Activated B cell treated with CpG ODN at 0.5 μM for 24 hours (primary cell): Measurements from ENCODE around the gene TOGARAM2. TPM values are rescaled to one million over a fixed set of nuclear protein-coding genes. Genes with fewer than 3 reads are reported as not detected.
"Not testable (repeated sequence)": the region's sequence is repeated elsewhere in the genome, so short reads cannot be mapped to it uniquely, and the experiment has no call there.

Experiments
- ATAC-seq: fragments of 200-7000 bp; cut with Tn5 transposase; one replicate; pipeline ENCODE4 v1.10.0; 2021; ENCODE audit warnings: low read depth, mild to moderate bottlenecking, moderate library complexity
- CTCF ChIA-PET: fragments of 350-600 bp; sonication (Branson Sonifier 250); formaldehyde crosslinking; loops from one replicate; lab custom pipeline; 2021; ENCODE audit warnings: antibody characterized with exemption; lab: Charles Lee
- POLR2A ChIA-PET: fragments of 350-600 bp; sonication (Branson Sonifier 250); formaldehyde crosslinking; loops from one replicate; lab custom pipeline; 2021; ENCODE audit warnings: antibody characterized with exemption; lab: Charles Lee
- DNase-seq: peaks from one replicate; pipeline ENCODE4 v3.0.0; 2022
- H3K27ac Mint-ChIP-seq: one replicate; pipeline ENCODE4 v1.8.0; 2020; ENCODE audit warnings: mixed read lengths
- H3K27me3 Mint-ChIP-seq: one replicate; pipeline ENCODE4 v1.8.0; 2021; ENCODE audit warnings: mixed read lengths
- H3K36me3 Mint-ChIP-seq: one replicate; pipeline ENCODE4 v1.8.0; 2021; ENCODE audit warnings: low read depth, mixed read lengths
- H3K4me1 Mint-ChIP-seq: one replicate; pipeline ENCODE4 v1.8.0; 2021; ENCODE audit warnings: mixed read lengths
- H3K4me3 Mint-ChIP-seq: one replicate; pipeline ENCODE4 v1.8.0; 2020; ENCODE audit warnings: mild to moderate bottlenecking, mixed read lengths
- H3K9me3 Mint-ChIP-seq: one replicate; pipeline ENCODE4 v1.8.0; 2020; ENCODE audit warnings: mixed read lengths
- intact Hi-C: fragments of 100-400 bp; cut with micrococcal nuclease; formaldehyde crosslinking; loops from one replicate; pipeline ENCODE4 v1.15.1; 2024
- total RNA-seq: library from RNA; stranded (reverse); gene quantifications from 2 replicates; pipeline ENCODE4 v1.2.3, GENCODE V29; 2022
- TF ChIP-seq, protein P1 (sequence below): fragments of 200-600 bp; IDR thresholded peaks from one replicate; pipeline ENCODE4 v1.8.0; 2022; ENCODE audit warnings: antibody characterized with exemption, mild to moderate bottlenecking

Gene TOGARAM2
- total RNA-seq, 1 donor from 2014 or later, result not detected

DNA sequence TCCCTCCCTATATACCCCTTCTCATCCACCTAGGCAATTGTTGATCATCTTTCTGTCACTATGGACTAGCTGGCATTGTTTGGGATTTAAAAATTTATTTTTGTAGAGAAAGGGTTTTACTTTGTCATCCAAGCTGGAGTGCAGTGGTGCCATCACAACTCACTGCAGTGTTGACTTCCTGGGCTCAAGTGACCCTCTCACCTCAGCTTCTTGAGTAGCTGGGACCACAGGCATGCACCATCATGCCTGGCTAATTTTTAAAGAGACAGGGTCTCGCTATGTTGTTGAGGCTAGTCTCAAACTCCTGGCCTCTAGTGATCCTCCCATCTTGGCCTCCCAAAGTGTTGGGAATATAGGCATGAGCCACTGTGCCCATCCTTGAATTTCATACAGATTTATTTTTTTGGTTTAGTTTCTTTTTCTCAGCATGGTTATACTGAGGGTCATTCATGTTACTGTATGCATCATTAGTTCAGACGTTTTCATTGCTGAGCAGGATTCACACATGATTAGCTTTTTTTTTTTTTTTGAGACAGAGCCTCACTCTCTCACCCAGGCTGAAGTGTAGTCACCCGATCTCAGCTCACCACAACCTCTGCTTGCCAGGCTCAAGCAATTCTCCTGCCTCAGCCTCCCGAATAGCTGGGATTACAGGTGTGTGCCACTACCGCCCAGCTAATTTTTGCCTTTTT lies 101.9 kb downstream of the TOGARAM2 start:
- ATAC-seq (peak; percentile 28), DNase-seq (no peak)
- TF ChIP-seq, protein P1, sequence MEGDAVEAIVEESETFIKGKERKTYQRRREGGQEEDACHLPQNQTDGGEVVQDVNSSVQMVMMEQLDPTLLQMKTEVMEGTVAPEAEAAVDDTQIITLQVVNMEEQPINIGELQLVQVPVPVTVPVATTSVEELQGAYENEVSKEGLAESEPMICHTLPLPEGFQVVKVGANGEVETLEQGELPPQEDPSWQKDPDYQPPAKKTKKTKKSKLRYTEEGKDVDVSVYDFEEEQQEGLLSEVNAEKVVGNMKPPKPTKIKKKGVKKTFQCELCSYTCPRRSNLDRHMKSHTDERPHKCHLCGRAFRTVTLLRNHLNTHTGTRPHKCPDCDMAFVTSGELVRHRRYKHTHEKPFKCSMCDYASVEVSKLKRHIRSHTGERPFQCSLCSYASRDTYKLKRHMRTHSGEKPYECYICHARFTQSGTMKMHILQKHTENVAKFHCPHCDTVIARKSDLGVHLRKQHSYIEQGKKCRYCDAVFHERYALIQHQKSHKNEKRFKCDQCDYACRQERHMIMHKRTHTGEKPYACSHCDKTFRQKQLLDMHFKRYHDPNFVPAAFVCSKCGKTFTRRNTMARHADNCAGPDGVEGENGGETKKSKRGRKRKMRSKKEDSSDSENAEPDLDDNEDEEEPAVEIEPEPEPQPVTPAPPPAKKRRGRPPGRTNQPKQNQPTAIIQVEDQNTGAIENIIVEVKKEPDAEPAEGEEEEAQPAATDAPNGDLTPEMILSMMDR, result no peak
- CTCF ChIA-PET, result no interaction called here
- peaks cover 4% of the 10 kb centered on the region for H3K4me1 Mint-ChIP-seq
- POLR2A ChIA-PET, result interaction anchor here (0.6 kb wide), 1 partner anchor 299 kb away, joined by 4 read pairs; no protein-coding TSS in a partner anchor
- peaks cover 9% of the 10 kb centered on the region for H3K9me3 Mint-ChIP-seq
- H3K27ac Mint-ChIP-seq, result no peak overlapping the region
- H3K4me3 Mint-ChIP-seq, result no peak overlapping the region
- H3K36me3 Mint-ChIP-seq, result no peaks in the 10 kb centered on the region
- intact Hi-C loops, result no loop called here
- H3K27me3 Mint-ChIP-seq, result peaks cover 9% of the 10 kb centered on the region

DNA sequence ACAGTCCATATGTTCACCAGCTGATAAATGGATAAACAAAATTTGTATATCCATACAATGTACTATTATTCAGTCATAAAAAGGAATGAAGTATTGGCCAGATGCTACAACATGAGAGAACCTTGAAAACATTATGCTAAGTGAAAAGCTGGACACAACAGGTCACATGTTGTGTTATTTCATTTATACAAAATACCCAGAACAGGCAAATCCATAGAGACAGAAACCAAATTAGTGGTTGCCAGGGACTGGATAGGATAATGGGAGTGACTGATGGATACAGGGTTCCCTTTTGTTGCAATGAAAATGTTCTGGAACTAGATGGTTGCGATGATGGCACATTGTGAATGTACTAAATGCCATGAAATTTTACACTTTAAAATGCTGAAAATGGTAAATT lies 103.5 kb downstream of the TOGARAM2 start:
- Mint-ChIP-seq H3K4me3 (no peak overlapping the region), H3K9me3 (peaks cover 3% of the 10 kb centered on the region), H3K27me3 (peaks cover 15% of the 10 kb centered on the region), H3K27ac (no peak overlapping the region), H3K36me3 (no peaks in the 10 kb centered on the region), H3K4me1 (peaks cover 4% of the 10 kb centered on the region)
- ChIA-PET POLR2A (no interaction called here), CTCF (no interaction called here)
- DNase-seq, result no peak
- TF ChIP-seq, protein P1, result no peak
- no peak for ATAC-seq
- intact Hi-C loops, result no loop called here

DNA sequence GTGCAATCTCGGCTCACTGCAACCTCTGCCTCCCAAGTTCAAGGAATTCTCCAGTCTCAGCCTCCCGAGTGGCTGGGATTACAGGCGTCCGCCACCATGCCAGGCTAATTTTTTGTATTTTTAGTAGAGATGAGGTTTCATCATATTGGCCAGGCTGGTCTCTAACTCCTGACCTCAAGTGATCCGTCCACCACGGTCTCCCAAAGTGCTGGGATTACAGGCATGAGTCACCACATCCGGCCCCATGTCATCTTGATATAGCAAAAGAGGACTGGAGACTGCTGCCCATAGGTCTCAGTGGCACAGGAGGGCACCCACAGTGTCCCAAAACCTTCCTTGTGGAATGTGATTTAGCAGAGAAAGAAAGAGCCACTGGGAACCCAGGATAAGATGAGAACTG lies 109.2 kb downstream of the TOGARAM2 start:
- POLR2A ChIA-PET, H3K9me3 Mint-ChIP-seq, H3K4me3 Mint-ChIP-seq, DNase-seq, H3K36me3 Mint-ChIP-seq, intact Hi-C loops, H3K4me1 Mint-ChIP-seq, ATAC-seq, H3K27ac Mint-ChIP-seq, CTCF ChIA-PET: not testable (repeated sequence)
- H3K27me3 Mint-ChIP-seq, result peaks cover 22% of the 10 kb centered on the region

DNA sequence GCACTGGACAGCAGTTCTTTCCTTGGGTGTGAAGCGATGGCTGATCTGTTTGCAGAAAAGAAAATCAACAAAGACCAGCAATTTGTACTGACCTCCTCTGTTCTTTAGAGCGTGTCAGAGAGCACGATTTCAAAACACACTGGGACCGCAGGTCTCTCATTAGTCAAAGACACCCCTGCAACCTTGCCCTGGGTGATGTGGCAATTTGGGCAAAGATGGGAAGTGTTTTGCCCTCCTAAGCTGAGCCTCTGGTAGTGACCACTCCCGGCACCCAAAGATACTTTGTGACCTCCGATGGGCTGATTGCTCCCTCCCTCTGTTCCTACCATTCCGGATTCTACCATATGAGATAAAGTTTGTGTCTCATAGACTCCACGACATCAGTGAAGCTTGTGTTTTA lies 115.9 kb downstream of the TOGARAM2 start:
- ChIA-PET CTCF (no interaction called here), POLR2A (no interaction called here)
- Mint-ChIP-seq H3K4me1 (no peaks in the 10 kb centered on the region), H3K36me3 (no peaks in the 10 kb centered on the region), H3K27ac (no peak overlapping the region), H3K27me3 (no peaks in the 10 kb centered on the region), H3K9me3 (no peaks in the 10 kb centered on the region), H3K4me3 (no peak overlapping the region)
- intact Hi-C loops, result no loop called here
- DNase-seq (no peak), ATAC-seq (no peak)
- TF ChIP-seq, protein P1, result no peak

DNA sequence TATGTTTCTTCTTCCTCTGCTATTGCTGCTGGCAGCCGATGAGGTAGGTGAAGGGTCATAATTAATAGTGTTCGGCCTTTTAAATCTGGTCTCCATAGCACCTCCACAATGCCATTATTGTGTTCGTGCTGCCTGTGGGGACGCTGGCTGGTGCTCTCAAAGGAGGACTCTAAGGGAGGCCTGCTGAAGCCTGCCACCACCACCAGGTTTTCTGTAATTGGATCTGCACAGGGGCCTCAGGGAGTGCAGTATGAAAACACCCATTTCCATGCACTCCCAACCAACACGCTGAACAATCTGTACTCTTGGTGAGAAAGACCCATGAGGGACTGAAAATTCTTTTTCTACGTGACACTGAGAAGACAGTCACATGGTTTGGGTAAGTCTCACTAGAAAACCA lies 116.5 kb downstream of the TOGARAM2 start:
- no peak for DNase-seq
- ChIA-PET POLR2A (no interaction called here), CTCF (no interaction called here)
- no peaks in the 10 kb centered on the region for H3K9me3 Mint-ChIP-seq
- no peaks in the 10 kb centered on the region for H3K36me3 Mint-ChIP-seq
- ATAC-seq, result no peak
- no peak overlapping the region for H3K27ac Mint-ChIP-seq
- TF ChIP-seq, protein P1, result no peak
- no peaks in the 10 kb centered on the region for H3K27me3 Mint-ChIP-seq
- intact Hi-C loops, result no loop called here
- no peak overlapping the region for H3K4me3 Mint-ChIP-seq
- H3K4me1 Mint-ChIP-seq, result no peaks in the 10 kb centered on the region

DNA sequence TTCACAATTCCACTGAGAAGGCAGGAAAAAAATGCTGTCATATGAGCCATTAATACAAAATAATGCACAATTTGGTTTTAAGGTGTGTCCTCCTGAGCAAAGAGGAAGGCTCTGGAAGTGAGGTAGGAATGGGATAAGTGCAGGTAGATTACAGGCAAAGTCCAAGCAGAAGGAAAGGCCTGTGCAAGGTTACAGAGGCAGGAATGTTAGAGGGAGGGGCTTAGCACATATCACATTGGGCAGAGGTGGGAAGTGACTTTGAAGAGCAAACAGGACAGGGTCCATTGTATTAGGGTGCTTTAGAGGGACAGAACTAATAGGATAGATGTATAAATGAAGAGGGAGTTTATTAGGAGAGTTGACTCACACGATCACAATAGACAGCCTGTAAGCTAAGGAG lies 119.5 kb downstream of the TOGARAM2 start:
- H3K27ac Mint-ChIP-seq, result no peak overlapping the region
- H3K36me3 Mint-ChIP-seq, result no peaks in the 10 kb centered on the region
- TF ChIP-seq, protein P1, result no peak
- no peaks in the 10 kb centered on the region for H3K4me1 Mint-ChIP-seq
- POLR2A ChIA-PET, result no interaction called here
- ATAC-seq, result no peak
- H3K27me3 Mint-ChIP-seq, result no peaks in the 10 kb centered on the region
- H3K4me3 Mint-ChIP-seq, result no peak overlapping the region
- intact Hi-C loops, result no loop called here
- H3K9me3 Mint-ChIP-seq, result no peaks in the 10 kb centered on the region
- DNase-seq, result no peak
- CTCF ChIA-PET, result no interaction called here
